ENCODE measurements around the gene NIT2.
"Not testable (repeated sequence)": the region's sequence is repeated elsewhere in the genome, so short reads cannot be mapped to it uniquely, and the experiment has no call there.

The NIT2 gene

GRCh38 chr3:100334488-100335351, at the start of gene NIT2:
Gene NIT2, plus strand, starts transcription at chr3:100334757. Its CDS starts 35 bp downstream, at chr3:100334792.
- peak; percentile 73 for DNase-seq

DNA sequence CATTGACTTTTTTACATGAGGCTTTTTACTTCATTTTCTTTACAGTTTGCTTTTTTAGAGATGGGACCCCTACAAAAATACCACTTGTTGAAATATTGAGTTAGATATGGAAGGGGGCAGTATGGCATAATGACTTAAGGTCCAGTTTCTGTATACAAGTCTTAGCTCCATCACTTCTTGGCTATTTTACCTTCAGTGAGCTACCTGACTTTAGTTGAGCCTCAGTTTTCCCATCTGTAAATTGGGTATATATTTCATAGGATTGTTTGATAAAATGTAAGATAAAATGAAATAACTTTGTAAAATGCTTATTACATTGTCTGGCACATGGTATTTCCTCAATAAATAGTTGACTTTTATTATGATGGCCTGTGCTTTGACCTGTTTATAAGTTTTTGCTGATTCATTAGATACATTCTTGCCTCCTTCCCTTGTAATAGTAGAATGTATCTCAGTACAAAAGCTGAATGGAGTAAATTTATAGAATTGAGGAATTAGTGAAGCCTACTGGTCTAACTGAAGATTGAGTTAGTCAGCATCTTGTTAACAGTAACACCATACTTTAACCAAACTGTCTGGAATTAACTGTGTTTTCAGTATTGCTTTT, 46.2 kb upstream of the NIT2 start:
- DNase-seq: no peak

DNA sequence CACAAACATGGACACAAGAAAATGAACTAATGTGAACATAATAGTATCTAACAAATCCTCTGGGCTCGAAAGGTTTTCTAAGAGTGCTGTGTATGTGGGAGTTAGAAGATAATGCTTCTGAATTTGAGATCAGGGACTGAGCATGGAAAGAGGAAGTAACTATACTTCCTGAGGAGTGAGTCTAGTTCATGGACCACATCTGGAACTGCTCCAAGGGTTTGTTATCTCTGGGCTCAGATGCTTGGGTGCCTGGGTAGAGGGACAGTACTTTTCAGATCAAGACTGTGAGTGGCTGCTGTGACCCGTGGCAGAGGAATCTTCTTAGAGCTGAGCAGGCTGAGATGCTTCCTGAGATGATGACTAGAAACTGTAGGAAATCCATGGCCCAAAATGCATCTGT, 45.2 kb upstream of the NIT2 start:
- DNase-seq: no peak

DNA sequence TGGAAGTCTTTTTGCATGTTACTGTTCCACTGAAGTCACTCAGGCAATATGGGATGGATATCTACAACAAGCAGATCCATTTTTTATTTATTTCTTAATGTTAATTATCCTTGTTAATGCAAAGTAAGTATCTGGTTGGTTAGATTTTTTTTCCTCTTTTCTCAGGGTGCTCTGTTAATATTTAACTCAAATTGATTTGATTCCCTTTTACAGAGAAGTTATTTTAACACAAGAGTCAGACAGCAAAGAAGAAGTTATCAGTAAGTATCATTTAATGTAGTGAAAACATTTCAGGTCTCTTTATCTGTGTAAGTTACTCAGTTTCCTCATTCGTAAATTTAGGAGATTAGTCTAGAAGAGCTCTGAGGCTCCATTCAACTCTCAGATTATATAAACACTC, 39.5 kb upstream of the NIT2 start:
- DNase-seq: no peak

DNA sequence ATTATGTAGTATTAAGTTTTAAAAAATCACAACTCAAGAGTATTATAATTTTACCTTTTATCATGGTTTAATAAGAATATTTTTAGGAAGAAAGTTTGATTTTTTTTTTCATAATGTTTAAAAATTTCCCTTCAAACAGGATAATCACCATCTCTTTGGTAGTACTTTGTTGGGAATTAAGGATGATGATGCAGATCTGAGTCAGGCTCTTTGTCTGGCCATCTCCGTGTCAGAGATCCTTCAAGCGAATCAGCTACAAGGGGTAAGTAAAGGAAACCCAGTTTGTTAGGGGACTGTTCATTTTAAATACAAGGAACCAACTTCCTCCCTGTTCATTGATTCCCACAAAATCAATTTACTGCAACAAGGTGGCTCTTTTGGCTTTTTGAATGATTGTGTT, 36.8 kb upstream of the NIT2 start:
- DNase-seq: no peak

DNA sequence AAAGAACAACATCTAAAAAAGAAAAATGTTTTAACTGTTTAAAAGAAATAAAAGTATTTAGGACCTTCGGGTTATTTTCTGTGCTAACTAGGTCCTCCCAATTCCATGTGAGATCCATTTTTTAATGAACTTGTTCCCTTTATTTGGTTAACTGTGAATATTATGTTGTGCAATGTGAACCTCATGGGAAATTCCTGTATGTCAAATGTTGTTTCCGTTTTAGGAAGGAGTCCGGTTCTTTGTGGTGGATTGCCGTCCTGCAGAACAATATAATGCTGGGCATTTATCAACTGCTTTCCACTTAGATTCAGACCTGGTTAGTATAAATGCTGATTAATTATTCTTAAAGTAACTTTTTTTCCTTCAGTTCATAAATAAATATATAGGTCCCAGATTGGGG, 35.5 kb upstream of the NIT2 start:
- no peak for DNase-seq

GRCh38 chr3:100306695-100307094, 27.9 kb upstream of the NIT2 start:
- DNase-seq: no peak

DNA sequence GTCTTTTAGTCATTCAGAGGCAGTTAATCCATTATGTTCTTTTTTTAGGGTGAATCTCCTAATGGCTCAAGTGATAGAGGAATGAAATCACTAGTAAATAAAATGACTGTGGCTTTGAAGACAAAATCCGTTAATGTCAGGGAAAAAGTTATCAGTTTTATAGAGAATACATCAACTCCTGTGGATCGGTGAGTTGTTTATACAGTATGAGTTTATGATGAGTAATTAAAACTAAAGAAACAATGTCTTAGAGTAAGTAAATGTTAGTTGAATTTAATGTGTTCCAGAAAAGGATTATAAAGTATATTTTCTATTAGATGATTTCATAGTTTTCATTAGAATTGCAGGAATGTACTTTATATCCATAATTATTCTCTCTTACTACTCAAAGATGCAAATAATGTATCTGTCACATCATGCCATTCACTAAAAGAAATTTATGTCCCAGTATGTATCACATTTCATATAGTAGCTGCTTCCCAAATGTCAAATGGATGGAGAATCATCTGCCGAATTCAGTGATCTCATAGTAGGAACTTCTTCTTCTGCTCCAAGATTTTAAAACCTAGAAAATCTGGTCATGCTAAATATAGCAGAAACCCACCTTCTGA, 24.1 kb upstream of the NIT2 start:
- DNase-seq: no peak

DNA sequence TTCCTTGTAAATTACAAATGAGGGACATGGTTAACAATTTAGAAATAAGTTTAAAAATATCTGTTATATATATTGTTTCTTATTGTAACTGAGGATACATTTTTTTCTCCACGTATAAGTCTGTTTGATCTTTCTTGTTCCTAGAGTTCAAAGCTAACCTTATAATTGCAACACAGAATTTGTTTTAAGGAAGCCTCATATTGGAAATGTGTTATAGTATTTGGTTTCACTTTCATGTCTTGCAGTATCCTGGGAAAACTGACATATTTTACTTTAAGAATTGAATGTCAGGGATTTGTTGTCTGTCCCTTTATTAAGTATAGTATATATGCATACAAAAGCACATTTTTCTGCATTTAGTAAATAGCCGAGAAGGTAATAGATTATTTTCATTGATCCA, 23.5 kb upstream of the NIT2 start:
- no peak for DNase-seq

- DNase-seq: no peak
These were observed 17.9 kb upstream of the NIT2 start for GRCh38 chr3:100316641-100317069.

DNA sequence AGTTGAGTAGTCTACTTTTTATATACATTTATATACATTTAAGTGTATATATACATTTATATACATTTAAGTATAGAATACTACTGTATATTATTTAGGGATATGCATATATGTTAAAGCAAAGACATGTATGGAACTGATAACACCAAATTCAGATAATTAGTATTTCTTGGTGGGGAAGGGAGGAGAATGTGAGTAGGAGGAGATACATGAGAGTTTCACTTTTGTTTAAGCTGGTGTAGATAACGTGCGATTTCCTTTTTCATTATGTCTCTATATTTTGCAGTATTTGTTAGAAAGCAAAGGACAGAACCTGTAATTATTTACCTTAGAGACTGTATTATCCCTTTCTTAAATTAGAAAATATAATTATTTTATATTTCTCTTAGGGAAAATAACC, 16.6 kb upstream of the NIT2 start:
- no peak for DNase-seq

DNA sequence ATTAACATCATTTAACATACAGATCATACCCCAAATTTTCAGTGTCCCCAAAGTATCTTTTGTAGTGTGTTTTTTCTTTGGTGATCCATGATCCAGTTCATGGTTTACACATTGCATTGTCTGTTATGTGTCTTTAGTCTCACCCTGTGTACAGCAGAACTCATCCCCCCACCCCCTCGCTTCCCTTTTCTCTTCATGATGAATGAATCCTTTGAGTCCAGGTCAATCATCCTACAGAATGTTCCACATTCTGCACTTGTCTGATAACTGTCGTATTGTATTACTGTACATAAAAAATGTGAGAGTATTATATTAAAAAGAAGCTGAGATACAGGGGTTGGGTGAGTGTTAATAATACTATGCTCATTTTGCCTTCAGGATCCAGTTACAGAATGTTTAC, 14.6 kb upstream of the NIT2 start:
- DNase-seq: no peak

GRCh38 chr3:100324044-100324443, 10.5 kb upstream of the NIT2 start:
- no peak for DNase-seq

DNA sequence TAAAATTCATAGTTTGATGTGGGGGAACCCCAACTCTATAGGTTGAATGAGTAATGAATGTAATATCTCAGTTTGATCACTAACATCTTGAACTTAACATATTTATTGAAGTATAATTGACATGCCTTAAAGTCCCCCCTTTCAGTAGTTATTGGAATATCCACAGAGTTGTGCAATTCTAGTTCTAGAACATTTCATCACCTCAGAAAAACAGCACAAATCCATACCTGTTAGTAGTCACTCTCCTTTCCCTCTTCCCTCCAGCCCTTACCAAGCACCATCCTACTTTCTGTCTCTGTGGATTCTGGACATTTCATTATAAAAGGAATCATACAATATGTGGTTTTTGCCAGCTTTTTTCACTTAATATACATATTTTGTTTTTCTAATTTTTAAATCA, 8.7 kb upstream of the NIT2 start:
- no peak for DNase-seq

GRCh38 chr3:100327377-100327776, 7.2 kb upstream of the NIT2 start:
- DNase-seq: not testable (repeated sequence)

- no peak for DNase-seq
These were observed 4.6 kb upstream of the NIT2 start for GRCh38 chr3:100329800-100330489.

DNA sequence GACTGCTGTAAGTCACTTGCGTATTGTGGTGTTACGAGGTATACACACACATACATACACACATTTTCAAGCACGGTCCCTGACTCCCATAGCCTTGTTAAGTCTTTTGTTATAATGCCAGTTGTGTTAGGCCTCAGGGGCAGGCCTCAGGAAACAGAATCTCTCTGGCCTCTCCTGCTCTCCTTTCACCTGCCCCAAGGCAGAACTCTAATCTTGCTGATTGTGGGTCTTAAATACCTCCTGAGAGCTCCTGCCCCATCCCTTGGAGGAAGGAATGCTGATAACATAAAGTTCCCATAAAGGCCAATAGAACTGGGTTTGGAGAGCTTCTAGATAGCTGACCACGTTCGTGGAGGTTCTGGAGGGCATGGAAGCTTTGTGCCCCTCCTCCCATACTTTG, 3.9 kb upstream of the NIT2 start:
- no peak for DNase-seq

- no peak for DNase-seq
These were observed 2.9 kb upstream of the NIT2 start for GRCh38 chr3:100331660-100332059.

- no peak for DNase-seq
These were observed 1.5 kb upstream of the NIT2 start for GRCh38 chr3:100333051-100333450.

DNA sequence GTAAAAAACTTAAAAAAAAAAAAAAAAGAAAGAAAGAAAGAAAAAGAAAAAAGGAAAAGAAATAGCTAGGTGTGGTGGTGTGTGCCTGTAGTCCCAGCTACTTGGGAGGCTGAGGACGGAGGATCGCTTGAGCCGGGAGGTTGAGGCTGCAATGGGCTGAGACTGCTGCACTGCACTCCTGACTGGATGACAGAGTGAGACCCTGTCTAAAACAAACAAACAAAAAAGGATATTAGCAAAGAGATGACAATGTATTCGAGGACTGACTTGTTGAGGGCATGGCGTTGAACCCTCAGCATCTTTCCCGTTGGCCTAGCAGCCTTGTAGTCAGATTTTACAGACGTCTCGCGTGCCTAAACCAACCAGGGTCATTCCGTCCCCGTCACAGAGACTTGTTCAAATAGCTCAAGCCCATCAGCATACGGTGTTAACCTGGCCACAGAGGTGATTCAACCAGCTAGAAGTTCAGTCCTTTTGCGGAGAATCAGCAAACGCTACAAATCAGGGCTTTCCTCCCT, 528 bp upstream of the NIT2 start:
- peak; percentile 7 for DNase-seq

DNA sequence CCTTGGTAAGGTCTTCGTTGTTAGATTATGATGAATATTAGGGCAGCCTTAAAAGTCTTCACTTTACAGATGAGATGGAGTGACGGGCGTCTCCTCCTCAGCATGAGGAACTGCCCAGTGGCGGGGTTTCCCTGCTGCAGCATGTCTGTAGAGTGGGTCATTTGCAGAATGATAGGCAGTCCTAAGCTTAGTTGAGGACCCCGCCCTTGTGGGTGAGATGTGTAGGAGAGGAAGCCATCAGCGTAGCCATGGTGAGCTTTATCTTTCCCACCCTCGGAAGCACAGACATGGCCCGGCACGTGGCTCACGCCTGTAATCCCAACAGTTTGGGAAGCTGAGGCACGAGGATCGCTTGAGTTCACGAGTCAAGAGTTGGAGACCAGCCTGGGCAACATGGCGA, 877 bp downstream of the NIT2 start:
- DNase-seq: no peak

GRCh38 chr3:100336229-100336628, 1.7 kb downstream of the NIT2 start:
- DNase-seq: not testable (repeated sequence)

DNA sequence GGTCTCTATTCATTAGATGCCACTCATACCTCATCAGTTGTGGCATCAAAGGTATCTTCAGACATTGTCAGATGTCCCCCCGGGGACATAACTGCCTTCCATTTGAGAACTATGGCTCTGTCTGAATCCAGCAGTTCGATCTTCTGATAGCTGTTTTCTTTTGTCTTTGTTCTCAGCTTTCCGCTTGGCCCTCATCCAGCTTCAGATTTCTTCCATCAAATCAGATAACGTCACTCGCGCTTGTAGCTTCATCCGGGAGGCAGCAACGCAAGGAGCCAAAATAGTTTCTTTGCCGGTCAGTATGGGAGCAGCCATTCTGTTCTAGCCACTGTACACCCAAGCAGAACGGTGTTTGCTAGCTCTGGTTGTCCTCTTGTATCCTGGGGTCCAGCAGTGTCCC, 4.4 kb downstream of the NIT2 start:
- DNase-seq: no peak
